LNCAP (cell line): Measurements from ENCODE around the gene IQCN.

ENCODE experiments used
- CTCF ChIP-seq: fragments of 450-650 bp; IDR thresholded peaks from 2 replicates; pipeline ENCODE4 v1.5.1; 2017; ENCODE audit warnings: mild to moderate bottlenecking

The IQCN gene

DNA sequence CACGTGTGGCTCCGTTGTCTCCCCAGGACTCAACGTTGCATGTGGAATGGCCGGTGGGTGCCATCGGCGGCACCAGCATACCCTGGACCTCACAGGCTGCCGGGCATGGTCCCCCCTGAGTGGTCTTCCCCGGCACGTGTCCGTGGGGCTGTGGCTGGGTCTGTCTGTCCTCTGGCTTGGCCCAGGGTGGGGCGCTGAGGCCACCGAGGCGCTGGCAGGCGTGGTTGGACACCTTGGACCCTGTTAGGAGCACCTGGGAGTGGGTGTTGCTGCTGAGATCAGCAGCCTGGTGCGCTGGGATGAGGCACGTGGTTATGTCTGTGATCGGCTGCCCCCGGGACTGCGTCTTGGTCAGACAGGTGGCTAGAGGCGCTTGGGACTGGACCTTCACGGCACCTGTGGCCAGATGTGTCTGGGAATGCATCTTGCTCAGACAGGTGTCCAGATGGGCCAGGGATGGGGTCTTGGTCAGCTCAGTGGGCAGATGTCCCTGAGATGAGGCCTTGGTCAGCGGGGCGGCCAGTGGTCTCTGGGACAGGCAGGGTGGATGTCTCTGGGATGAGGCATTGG lies 9.2 kb downstream of the IQCN start:
- TF ChIP-seq CTCF, result no peak

DNA sequence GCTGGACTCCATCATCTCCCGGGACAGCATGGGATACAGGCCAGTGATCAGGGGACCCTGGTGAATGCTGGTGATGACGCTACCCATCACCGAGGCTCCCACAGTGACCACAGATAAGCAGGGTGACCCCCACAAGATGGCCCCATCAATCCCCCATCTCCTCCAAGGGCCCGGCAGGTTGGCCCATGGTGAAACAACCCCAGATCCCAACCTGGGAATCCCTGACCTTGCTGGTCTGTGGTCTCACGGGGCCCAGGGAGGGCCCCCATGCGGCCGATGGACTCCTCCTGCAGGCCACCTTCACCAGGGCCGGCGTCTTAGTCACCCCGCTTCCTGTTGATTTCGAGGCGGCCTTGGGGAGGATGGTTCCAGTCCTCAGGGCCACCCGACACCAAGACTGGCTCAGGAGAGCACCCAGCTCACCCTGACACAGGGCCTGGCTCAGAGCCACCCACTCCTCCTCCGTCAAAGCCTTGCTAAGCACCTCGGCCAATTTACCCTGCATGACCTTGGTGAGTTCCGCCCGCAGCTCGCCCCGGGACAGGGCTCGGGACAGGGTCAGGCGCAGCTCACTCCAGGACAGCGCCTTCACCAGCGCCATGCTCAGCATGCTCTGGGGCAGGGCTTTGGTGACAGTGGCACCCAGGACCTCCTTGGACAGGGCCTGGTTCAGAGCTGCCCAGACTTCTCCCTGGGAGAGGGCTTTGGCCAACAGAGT lies 10.0 kb downstream of the IQCN start:
- TF ChIP-seq CTCF, result no peak

DNA sequence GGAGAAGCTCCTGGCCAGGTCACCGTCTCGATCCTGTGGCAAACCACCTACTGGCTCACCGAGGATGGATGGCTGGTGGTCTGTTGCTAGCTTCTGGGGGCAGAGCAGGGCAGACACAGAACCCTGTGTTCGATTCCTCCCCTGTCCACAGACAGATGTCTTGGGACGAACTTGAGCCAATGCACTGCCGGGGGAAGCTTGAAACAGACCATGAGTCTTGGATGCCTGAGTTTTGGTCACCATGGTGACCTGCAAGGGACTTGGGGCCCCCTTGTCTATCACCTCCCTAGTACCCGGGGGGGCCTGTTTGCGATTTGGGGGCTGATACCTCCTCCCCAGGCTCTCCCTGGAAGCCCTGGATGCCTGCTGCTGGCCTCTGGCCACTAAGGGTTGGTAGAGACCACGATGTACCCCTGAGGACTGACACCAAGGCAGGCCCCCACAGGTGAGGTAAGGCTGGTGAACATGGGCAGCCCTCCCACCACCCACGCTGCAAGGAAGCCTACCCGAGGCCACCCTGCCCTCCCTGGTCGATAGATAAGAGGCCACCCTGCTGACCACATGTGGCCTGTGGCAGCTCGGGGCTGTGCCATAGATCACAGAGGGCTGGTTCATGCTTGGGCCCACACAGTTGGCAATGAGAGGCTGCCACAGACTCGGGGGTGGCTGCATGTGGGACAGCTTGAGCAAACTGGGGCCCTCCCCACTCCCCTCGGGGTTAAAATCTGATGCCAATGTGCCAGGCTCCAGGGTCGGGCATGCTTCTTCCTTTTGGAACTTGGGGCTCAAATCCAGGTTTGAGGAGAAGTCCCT lies 10.7 kb downstream of the IQCN start:
- no peak for TF ChIP-seq CTCF

DNA sequence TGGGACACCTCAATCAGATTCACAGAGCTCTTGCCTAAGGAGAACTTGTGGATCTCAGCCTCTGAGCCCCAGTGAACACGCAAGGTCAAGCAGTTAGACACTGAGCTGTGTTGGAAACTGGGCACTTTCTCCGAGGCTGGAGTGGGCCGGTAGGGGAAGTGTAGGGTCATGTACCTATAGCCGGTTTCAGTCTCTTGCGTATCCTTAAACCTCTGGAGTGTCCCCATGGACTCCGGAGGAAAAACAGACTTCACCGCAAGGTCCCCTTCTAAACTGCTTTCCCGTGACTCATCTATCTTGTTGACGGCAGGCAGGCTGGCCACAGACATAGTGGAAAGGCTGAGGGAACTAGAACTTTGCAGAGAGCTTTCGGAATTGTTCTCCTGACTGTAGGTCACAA lies 11.3 kb downstream of the IQCN start:
- TF ChIP-seq CTCF, result no peak

DNA sequence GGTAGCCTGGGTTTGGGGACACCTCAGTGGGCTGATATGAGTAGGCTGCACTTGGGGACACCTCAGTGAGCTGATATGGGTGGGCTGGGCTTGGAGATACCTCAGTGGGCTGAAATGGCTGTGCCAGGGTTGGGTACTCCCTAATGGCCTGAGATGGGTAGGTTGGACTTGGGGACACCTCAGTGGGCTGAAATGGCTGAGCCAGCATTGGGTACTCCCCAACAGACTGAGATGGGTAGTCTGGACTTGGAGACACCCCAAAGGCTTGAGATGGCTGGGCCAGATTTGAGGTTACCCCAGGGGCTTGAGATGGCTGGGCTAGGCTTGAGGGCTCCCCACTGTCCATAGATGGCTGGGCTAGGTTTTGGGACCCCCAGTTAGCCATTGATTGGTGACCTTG lies 12.1 kb downstream of the IQCN start:
- TF ChIP-seq CTCF, result no peak

GRCh38 chr19:18261474-18261873 lies 12.8 kb downstream of the IQCN start:
- no peak for TF ChIP-seq CTCF

DNA sequence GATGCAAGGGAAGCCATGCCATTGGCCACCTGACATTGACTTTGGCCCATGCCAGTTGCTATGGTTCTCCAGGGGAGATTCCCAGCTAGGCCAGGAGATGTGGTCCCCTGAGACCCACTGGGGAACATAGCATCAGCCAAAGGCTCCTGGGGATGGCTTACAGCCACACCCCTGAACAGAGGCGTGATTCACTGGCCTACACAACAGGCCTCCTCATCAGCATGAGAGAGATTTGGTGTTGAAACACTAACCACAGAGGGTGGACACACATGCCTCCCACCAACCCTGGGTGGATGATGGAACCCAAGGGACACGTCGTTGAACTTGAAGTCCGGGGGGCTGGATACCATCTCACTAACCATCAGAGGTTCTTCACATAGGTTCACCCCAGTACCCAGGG lies 14.4 kb downstream of the IQCN start:
- TF ChIP-seq CTCF, result no peak
